Activated CD8-positive, alpha-beta memory T cell treated with anti-CD3 and anti-CD28 coated beads, Interleukin-2, amount 50 U/mL, for 24 hours (primary cell): ENCODE measurements around the gene PLPPR4.
"Not testable (repeated sequence)": the region's sequence is repeated elsewhere in the genome, so short reads cannot be mapped to it uniquely, and the experiment has no call there.

Experiments
- DNase-seq: peaks from one replicate; pipeline ENCODE4 v3.0.0-alpha.2; 2020; ENCODE audit errors: extremely low read depth

Gene PLPPR4, protein sequence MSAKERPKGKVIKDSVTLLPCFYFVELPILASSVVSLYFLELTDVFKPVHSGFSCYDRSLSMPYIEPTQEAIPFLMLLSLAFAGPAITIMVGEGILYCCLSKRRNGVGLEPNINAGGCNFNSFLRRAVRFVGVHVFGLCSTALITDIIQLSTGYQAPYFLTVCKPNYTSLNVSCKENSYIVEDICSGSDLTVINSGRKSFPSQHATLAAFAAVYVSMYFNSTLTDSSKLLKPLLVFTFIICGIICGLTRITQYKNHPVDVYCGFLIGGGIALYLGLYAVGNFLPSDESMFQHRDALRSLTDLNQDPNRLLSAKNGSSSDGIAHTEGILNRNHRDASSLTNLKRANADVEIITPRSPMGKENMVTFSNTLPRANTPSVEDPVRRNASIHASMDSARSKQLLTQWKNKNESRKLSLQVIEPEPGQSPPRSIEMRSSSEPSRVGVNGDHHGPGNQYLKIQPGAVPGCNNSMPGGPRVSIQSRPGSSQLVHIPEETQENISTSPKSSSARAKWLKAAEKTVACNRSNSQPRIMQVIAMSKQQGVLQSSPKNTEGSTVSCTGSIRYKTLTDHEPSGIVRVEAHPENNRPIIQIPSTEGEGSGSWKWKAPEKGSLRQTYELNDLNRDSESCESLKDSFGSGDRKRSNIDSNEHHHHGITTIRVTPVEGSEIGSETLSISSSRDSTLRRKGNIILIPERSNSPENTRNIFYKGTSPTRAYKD

GRCh38 chr1:99264201-99265021 lies at the start of gene PLPPR4:
Gene PLPPR4 (plus strand): TSS chr1:99264492. CDS start chr1:99264594, 102 bp downstream.
- no peak for DNase-seq

GRCh38 chr1:99216956-99217355 lies 47.3 kb upstream of the PLPPR4 start:
- no peak for DNase-seq

DNA sequence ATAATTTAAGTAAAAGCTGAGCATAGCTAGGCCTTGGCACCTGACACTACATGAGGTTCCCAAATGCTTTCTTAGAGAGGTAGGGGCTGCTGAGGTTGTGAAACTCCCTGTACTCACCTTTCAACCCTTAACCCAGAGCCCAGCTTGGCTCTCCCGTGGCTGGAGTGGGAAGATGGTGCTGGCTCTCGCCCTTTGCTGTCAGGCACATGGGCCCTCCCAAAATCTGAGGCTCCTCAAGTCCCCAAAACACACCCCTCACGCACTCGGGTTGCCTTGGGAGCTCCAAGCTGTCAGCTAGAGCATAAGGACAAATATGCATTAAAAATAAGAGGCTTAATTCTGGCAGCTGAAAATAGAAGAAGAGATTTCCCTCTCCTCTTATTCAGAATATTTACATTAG lies 46.7 kb upstream of the PLPPR4 start:
- no peak for DNase-seq

- no peak for DNase-seq
These were observed 45.7 kb upstream of the PLPPR4 start for GRCh38 chr1:99218572-99218971.

DNA sequence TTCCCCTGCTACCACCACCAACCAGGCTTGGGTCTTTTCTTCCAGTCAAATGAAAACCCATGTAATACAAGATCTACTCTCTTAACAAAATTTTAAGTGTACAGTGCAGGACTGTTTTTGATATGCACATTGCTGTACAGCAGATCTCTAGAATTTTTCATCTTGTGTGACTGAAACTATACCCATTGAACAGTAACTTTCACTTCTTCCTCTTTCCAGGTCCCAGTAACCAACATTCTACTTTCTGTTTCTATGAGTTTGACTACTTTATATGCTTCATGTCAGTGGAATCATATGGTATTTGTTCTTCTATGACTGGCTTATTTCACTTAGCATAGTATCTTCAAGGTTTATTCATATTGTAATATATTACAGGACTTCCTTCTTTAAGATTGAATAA lies 45.3 kb upstream of the PLPPR4 start:
- DNase-seq: no peak

DNA sequence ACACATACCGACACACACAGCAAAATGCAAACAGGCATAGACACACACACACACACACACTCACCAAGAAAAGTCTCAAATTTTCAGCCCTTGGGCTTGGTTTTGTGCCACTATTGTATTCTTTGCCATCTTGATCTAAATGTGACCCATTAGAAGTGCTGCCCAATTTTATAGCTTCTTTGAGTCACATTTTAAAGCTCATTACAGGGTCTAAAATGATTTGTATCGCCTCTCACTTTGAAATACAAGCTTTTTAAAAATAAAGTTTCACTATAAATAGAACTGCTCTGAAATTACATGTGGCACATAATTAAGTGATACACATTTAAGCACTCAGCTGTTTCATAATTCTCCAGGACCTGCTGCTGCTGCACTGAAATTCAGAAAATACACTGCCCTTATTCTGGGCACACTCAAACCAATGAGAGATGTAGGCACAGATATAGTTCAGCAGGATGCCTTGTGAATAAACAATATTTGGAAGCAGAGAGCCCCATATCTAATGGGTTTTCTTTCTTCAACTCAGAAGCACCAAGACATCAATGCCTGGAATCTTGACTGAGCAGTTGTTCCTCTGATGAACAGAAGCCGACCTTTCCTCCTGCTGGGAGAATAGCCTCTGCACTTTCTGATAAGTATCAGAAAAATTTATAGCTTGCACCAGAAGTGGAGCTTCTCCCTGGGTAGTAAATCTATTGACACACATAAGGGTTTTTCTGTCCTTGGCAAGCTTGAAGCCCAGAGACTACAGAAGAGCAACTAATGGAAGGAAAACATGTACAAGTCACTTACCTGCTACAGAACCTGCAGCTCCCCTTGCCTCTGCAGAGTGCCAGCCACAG lies 37.0 kb upstream of the PLPPR4 start:
- DNase-seq: no peak

DNA sequence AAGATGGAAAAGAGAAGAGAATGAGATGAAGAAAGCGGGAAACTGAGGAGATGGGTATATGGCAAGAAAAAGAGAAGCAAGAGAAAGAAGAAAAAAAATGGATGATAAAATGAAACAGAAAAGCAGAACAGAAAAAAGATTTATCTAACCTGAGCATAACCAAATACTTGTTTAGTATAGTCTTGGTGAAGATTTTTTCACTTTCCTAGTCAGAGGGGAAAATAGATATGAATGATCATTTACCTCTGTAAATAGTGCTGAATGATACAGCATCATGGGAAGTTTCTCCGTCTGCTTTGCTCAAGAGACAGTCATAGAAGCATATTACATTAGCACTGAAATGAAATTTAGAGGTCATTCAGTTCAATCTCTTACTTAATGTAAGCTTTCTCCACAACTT lies 36.1 kb upstream of the PLPPR4 start:
- DNase-seq: no peak

- DNase-seq: no peak
These were observed 35.2 kb upstream of the PLPPR4 start for GRCh38 chr1:99229122-99229521.

DNA sequence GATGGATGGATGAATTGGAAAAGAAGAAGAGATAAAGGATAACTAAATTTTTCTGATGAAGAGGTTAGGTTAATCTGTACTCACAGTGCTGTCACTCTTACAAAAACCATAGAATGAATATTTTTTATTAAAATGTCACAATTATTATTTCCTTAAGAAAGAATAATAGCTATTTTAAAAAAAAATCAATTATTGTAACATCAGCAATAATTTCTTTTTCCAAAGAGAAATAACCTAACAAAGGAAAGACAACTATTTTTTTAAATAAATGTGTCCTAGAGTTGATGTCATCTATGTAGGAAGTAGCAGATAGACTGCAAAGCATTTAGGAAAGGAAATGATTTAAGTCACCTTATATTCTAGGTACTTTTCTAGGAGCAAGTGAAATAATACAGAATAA lies 33.6 kb upstream of the PLPPR4 start:
- DNase-seq: no peak

DNA sequence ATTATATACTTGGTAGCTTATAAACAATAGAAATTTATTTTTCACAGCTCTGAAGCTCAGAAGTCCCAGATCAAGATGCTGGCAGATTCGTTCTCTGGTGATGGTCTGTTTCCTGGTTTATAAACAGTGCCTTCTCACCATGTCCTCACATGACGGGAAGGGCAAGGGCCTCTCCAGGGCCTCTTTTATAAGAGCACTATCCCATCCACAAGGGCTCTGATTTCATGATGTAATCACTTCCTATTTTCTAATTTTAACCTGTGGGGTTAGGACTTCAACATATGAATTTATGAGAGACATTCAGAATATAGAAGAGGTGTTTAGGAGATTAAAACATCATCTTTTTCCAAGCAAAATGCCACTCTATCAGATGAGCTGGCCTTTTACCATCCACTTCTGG lies 32.1 kb upstream of the PLPPR4 start:
- no peak for DNase-seq

DNA sequence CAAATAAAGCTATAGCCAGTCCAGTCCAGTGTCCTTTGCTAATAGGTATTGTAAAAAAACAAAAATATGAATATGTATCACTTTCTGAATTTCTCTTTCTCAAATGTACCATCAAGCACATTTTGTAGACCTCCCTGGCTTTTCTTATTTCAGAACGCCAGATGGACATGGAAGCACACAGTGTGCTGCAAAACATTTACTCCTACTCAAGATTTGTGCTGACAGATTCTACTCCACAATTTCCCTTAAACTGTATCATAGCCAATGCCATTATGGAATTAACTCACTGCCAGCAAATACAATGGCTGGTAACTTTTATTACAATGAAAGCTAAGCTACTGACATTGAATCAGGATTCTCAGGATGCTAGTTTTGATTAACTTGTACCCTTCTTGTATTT lies 30.8 kb upstream of the PLPPR4 start:
- DNase-seq: no peak

GRCh38 chr1:99236756-99237155 lies 27.5 kb upstream of the PLPPR4 start:
- no peak for DNase-seq

- DNase-seq: no peak
These were observed 24.6 kb upstream of the PLPPR4 start for GRCh38 chr1:99239690-99240089.

GRCh38 chr1:99240621-99241020 lies 23.7 kb upstream of the PLPPR4 start:
- DNase-seq: no peak

- no peak for DNase-seq
These were observed 18.1 kb upstream of the PLPPR4 start for GRCh38 chr1:99246152-99246551.

- DNase-seq: no peak
These were observed 17.1 kb upstream of the PLPPR4 start for GRCh38 chr1:99247199-99247598.

GRCh38 chr1:99250728-99251127 lies 13.6 kb upstream of the PLPPR4 start:
- no peak for DNase-seq

DNA sequence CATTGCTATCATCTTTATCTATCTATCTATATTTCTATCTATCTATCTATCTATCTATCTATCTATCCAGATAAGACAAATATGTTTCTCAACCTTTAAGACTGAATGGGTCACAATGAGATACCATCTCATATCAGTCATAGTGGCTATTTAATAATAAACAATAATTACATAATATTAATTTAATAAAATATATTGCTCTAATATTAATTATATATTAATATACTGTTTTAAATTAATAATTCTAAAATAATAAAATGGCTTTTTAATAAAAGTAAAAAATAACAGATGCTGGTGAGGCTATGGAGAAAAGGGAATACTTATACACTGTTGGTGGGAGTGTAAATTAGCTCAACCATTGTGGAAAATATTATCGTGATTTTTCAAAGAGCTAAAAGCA lies 13.0 kb upstream of the PLPPR4 start:
- no peak for DNase-seq

DNA sequence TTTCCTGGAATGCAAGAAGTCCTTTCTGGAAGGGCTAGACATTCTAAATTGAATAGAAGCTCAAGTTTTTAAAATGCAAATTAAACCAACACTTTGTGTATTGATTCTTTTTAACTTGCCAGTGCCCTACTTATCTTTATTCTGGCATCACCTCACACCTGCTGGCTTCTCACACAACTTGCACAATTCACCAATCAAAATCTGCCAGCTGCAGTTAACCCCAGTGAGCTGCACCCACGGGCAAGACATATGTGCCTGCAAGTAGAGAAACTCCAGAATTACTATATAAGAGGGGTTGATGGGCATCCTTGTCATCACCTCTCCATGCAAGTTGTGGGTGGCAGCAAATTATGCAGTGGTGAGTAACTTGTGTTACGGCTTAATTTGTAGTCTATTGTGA lies 11.7 kb upstream of the PLPPR4 start:
- no peak for DNase-seq

DNA sequence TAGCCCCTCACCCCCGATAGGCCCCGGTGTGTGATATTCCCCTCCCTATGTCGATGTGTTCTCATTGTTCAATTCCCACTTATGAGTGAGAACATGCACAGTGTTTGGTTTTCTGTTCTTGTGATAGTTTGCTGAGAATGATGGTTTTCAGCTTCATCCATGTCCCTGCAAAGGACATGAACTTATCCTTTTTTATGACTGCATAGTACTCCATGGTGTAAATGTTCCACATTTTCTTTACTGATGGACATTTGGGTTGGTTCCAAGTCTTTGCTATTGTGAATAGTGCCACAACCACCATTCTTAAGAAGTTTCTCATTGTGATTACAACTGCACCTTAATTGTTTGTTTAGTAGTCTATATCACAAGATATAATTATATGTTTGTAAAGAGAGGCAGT lies 3.9 kb upstream of the PLPPR4 start:
- not testable (repeated sequence) for DNase-seq

DNA sequence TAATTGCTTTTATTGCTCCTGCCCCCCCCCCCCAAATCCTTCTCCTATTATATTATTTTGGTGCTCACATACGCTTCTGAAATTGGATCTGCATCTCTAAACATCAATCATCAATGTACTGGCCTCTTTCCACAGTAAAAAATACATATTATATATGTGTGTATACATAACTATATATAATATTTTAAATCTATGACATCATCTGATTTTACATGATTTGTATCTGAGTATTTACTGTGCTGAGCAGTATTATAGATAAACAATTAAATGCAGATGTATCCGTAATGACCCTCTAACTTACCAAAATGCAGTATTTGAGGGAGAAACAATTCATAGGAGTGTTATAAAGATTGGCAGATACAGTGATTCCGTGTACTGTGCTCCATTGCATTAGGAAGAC lies 832 bp downstream of the PLPPR4 start:
- DNase-seq: no peak

GRCh38 chr1:99266726-99267125 lies 2.4 kb downstream of the PLPPR4 start:
- no peak for DNase-seq
